ENCODE data around the gene ACKR4. TPM values are rescaled to one million over a fixed set of nuclear protein-coding genes. Genes with fewer than 3 reads are reported as not detected.
A peak's percentile ranks its signal among the peaks of the same experiment; 100 is the strongest.
"Not testable (repeated sequence)": the region's sequence is repeated elsewhere in the genome, so short reads cannot be mapped to it uniquely, and the experiment has no call there.

ACKR4 gene
- total RNA-seq, 4 donors from 2014 or later, result 1.8 to 8.9 (median 2.6) TPM

- 58% methylated on average over 8 of the region's 8 CpGs for WGBS
- H3K27me3 ChIP-seq, result no peaks in the 10 kb centered on the region
- no peak overlapping the region for H3K27ac ChIP-seq
- H3K36me3 ChIP-seq, result no peaks in the 10 kb centered on the region
- no peak overlapping the region for H3K4me3 ChIP-seq
- no peak for DNase-seq (ENCODE audit: low spot score in 2 of 2)
- H3K9me3 ChIP-seq, result no peaks in the 10 kb centered on the region
- TF ChIP-seq EP300 (IDR thresholded peaks at IDR 0.05) (no peak), POLR2AphosphoS5 (IDR thresholded peaks at IDR 0.05) (no peak)
- H3K4me1 ChIP-seq, result peaks cover 24% of the 10 kb centered on the region
These were observed 42.6 kb upstream of the ACKR4 start for GRCh38 chr3:132554437-132554836.

GRCh38 chr3:132555306-132556035 lies 41.6 kb upstream of the ACKR4 start:
- Histone ChIP-seq H3K27ac (no peak overlapping the region), H3K4me3 (no peak overlapping the region), H3K4me1 (peaks cover 16% of the 10 kb centered on the region), H3K27me3 (no peaks in the 10 kb centered on the region), H3K36me3 (no peaks in the 10 kb centered on the region), H3K9me3 (no peaks in the 10 kb centered on the region)
- WGBS, result 68% methylated on average over 5 of the region's 5 CpGs
- TF ChIP-seq EP300 (IDR thresholded peaks at IDR 0.05), result no peak
- TF ChIP-seq POLR2A (IDR thresholded peaks at IDR 0.05), result no peak
- no peak for TF ChIP-seq POLR2AphosphoS5 (IDR thresholded peaks at IDR 0.05)
- TF ChIP-seq CTCF (IDR thresholded peaks at IDR 0.05), result no peak
- DNase-seq (ENCODE audit: low spot score in 2 of 2), result no peak

- H3K27me3 ChIP-seq; H3K36me3 ChIP-seq; DNase-seq (ENCODE audit: low spot score in 2 of 2); H3K4me3 ChIP-seq; H3K9me3 ChIP-seq; H3K27ac ChIP-seq: not testable (repeated sequence)
- 83% methylated on average over 3 of the region's 3 CpGs for WGBS
- peaks cover 16% of the 10 kb centered on the region for H3K4me1 ChIP-seq
These were observed 41.1 kb upstream of the ACKR4 start for GRCh38 chr3:132556036-132556386.

GRCh38 chr3:132556508-132557159 lies 40.4 kb upstream of the ACKR4 start:
- Histone ChIP-seq H3K4me3 (no peak overlapping the region), H3K9me3 (no peaks in the 10 kb centered on the region), H3K4me1 (peaks cover 16% of the 10 kb centered on the region), H3K27ac (peak overlapping the region; percentile 8), H3K27me3 (no peaks in the 10 kb centered on the region), H3K36me3 (peaks cover 3% of the 10 kb centered on the region)
- no peak for TF ChIP-seq EP300 (IDR thresholded peaks at IDR 0.05)
- no peak for TF ChIP-seq CTCF (IDR thresholded peaks at IDR 0.05)
- no peak for TF ChIP-seq POLR2AphosphoS5 (IDR thresholded peaks at IDR 0.05)
- 43% methylated on average over 8 of the region's 8 CpGs for WGBS
- peak in 1 of 2 donors; percentile 82 for DNase-seq (ENCODE audit: low spot score in 2 of 2)

GRCh38 chr3:132561003-132561402 lies 36.1 kb upstream of the ACKR4 start:
- peaks cover 5% of the 10 kb centered on the region for H3K4me1 ChIP-seq
- TF ChIP-seq POLR2A (IDR thresholded peaks at IDR 0.05) (no peak), CTCF (IDR thresholded peaks at IDR 0.05) (no peak), EP300 (IDR thresholded peaks at IDR 0.05) (no peak), POLR2AphosphoS5 (IDR thresholded peaks at IDR 0.05) (no peak)
- H3K36me3 ChIP-seq, result peaks cover 3% of the 10 kb centered on the region
- no peak for DNase-seq (ENCODE audit: low spot score in 2 of 2)
- H3K27ac ChIP-seq, result no peak overlapping the region
- H3K4me3 ChIP-seq, result no peak overlapping the region
- no peaks in the 10 kb centered on the region for H3K27me3 ChIP-seq
- 93% methylated on average over 4 of the region's 4 CpGs for WGBS
- no peaks in the 10 kb centered on the region for H3K9me3 ChIP-seq

GRCh38 chr3:132563420-132564069 lies 33.5 kb upstream of the ACKR4 start:
- no peak for DNase-seq (ENCODE audit: low spot score in 2 of 2)
- 64% methylated on average over 4 of the region's 4 CpGs for WGBS

More at GRCh38 chr3:132563420-132564069, 33.5 kb upstream of the ACKR4 start:
- no peaks in the 10 kb centered on the region for H3K27me3 ChIP-seq
- no peak overlapping the region for H3K4me3 ChIP-seq
- peaks cover 3% of the 10 kb centered on the region for H3K36me3 ChIP-seq
- no peaks in the 10 kb centered on the region for H3K4me1 ChIP-seq
- no peak overlapping the region for H3K27ac ChIP-seq
- TF ChIP-seq EP300 (IDR thresholded peaks at IDR 0.05) (no peak), POLR2A (IDR thresholded peaks at IDR 0.05) (no peak), POLR2AphosphoS5 (IDR thresholded peaks at IDR 0.05) (no peak), CTCF (IDR thresholded peaks at IDR 0.05) (no peak)
- no peaks in the 10 kb centered on the region for H3K9me3 ChIP-seq

Measured in suprapubic skin (tissue), 4 donors.